ENCODE results near the gene TAS2R60.
"Not testable (repeated sequence)": the region's sequence is repeated elsewhere in the genome, so short reads cannot be mapped to it uniquely, and the experiment has no call there.

Gene TAS2R60

DNA sequence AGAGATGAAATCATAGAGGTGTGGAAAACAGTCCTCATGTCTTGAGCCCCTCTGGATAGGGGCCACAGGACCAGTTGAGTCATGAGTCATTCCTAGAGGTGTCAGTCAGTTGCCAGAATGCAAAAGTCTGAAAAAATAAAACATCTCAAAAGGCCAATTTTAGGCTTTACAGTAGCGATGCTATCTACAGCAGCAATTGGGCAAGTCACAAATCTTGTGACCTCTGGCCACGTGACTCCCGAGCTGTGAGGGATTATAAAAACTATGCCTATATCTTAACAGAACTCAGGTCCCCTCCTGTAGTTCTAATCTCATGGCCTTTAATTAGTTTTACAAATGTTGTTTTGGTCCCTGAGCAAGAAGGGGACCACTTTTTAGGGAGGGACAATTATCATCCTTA, 18.8 kb downstream of the TAS2R60 start:
- TF ChIP-seq, protein P1, sequence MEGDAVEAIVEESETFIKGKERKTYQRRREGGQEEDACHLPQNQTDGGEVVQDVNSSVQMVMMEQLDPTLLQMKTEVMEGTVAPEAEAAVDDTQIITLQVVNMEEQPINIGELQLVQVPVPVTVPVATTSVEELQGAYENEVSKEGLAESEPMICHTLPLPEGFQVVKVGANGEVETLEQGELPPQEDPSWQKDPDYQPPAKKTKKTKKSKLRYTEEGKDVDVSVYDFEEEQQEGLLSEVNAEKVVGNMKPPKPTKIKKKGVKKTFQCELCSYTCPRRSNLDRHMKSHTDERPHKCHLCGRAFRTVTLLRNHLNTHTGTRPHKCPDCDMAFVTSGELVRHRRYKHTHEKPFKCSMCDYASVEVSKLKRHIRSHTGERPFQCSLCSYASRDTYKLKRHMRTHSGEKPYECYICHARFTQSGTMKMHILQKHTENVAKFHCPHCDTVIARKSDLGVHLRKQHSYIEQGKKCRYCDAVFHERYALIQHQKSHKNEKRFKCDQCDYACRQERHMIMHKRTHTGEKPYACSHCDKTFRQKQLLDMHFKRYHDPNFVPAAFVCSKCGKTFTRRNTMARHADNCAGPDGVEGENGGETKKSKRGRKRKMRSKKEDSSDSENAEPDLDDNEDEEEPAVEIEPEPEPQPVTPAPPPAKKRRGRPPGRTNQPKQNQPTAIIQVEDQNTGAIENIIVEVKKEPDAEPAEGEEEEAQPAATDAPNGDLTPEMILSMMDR (IDR thresholded peaks at IDR 0.05; ENCODE audit: borderline replicate concordance, insufficient read depth, low read depth, low read length), result no peak
- H3K4me3 ChIP-seq (ENCODE audit: low read depth, low read length), result no peak overlapping the region

DNA sequence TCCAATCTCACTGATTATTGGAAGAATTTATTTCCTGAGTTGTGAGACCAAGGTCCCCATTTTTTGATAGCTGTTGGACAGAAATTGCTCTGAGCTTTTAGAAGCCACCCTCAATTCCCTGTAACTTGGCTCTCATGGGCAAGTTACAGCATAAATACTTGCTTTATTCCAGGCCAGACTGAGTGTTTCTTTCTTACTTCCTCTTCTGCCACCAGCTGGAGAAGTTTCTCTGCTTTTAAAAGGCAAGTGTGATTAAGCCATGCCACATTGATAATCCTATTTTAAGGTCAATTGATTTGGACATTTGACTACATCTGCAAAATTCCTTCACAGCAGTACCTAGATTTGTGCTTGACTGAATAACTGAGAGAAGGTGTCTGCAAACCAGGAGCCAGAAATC, 20.3 kb downstream of the TAS2R60 start:
- H3K4me3 ChIP-seq (ENCODE audit: low read depth, low read length), result no peak overlapping the region
- TF ChIP-seq, protein P1 (IDR thresholded peaks at IDR 0.05; ENCODE audit: borderline replicate concordance, insufficient read depth, low read depth, low read length), result no peak

DNA sequence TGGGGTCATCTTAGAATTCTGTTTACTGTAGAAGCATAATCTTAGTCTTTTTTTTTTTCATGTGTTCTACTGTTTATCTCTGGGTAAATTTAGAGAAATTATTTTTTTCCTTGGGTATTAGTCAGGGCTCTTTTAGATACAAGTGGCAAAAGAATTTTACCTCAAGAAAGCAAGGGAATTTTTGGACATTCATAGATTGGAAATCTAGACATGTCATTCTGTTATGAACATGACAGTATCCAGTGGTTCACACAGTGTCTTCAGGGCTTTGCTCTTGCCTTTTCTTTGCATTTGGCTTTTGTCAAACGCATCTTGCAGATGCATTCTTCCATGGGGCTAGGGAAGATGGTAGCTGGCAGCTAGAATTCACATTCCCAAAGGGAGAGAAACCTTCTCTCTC, 20.7 kb downstream of the TAS2R60 start:
- H3K4me3 ChIP-seq (ENCODE audit: low read depth, low read length), result no peak overlapping the region
- TF ChIP-seq, protein P1 (IDR thresholded peaks at IDR 0.05; ENCODE audit: borderline replicate concordance, insufficient read depth, low read depth, low read length), result no peak

DNA sequence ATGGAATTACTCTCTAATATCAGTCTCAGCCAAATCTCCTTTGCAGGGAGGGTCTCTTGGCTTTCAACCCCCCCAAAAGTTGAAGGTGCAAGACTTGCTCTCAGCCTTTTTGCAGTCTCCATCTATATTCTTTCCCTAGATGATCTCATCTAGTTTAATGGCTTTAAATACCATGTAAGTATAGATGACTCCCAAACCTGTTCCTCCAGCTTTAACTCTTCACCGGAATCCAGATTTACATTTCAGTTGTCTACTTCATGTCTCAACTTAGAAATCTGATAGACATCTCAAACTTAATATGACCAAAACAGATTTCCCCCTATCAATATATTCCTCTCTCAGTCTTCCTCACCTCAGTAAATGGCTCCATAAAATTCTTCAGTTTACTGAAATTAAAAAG, 24.5 kb downstream of the TAS2R60 start:
- H3K4me3 ChIP-seq (ENCODE audit: low read depth, low read length), result no peak overlapping the region

DNA sequence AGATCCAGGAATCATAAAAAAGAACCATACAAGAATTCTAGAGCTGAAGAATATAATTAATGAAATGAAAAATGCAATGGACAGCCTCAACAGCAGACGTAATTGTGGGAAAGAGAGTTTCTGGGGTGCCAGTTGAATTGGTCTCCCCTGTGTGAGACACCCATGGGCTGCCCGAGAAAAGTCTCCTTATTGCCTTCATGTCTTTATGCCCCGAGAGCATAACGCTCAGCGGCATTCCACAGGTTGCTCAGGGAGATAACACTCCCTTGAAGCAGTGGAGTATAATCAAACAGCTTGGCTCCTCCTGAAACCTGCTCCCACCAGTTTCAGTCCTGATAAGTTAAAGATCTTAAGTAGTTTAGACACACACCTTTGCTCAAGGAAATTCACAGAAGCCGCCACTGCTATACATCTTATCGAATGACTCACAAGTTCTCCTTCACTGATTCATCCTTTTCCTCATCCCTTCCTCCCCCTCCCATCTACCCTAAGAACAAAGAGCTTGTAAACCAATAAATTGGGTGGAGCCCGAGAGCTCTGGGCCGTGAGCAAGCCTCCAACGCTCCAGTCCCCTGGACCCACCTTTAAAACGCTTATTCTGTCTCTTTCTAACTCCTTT, 28.9 kb downstream of the TAS2R60 start:
- H3K4me3 ChIP-seq (ENCODE audit: low read depth, low read length), result not testable (repeated sequence)

More for the DNA sequence above, 24.5 kb downstream of the TAS2R60 start:
- TF ChIP-seq, protein P1 (IDR thresholded peaks at IDR 0.05; ENCODE audit: borderline replicate concordance, insufficient read depth, low read depth, low read length), result no peak

DNA sequence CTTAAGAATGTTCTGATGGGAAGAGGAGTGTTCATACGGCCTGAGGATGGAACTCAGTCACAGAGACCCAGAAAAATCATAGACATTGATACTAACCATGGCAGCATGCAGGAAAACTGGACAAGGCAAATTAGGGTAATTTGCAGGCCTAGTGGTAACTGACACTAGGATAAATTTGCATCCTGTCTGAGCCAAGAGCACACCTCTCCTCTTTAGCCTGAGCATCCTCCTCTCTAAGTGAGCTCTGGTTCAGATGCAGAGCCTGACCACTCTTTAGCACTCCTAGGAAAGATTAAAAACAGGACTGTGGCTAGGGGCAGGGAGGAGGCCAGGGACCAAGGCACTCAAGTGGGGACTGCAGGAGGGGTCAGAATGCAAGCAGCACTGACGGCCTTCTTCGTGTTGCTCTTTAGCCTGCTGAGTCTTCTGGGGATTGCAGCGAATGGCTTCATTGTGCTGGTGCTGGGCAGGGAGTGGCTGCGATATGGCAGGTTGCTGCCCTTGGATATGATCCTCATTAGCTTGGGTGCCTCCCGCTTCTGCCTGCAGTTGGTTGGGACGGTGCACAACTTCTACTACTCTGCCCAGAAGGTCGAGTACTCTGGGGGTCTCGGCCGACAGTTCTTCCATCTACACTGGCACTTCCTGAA, 34.4 kb downstream of the TAS2R60 start, which contains the start of gene TAS2R41:
Gene TAS2R41 (plus strand): TSS at position 373 of the 650 bp plus-strand sequence. CDS start 0 bp downstream, at position 373.
- TF ChIP-seq, protein P1 (IDR thresholded peaks at IDR 0.05; ENCODE audit: borderline replicate concordance, insufficient read depth, low read depth, low read length), result no peak
- H3K4me3 ChIP-seq (ENCODE audit: low read depth, low read length), result no peak within 1 kb of the TSS

DNA sequence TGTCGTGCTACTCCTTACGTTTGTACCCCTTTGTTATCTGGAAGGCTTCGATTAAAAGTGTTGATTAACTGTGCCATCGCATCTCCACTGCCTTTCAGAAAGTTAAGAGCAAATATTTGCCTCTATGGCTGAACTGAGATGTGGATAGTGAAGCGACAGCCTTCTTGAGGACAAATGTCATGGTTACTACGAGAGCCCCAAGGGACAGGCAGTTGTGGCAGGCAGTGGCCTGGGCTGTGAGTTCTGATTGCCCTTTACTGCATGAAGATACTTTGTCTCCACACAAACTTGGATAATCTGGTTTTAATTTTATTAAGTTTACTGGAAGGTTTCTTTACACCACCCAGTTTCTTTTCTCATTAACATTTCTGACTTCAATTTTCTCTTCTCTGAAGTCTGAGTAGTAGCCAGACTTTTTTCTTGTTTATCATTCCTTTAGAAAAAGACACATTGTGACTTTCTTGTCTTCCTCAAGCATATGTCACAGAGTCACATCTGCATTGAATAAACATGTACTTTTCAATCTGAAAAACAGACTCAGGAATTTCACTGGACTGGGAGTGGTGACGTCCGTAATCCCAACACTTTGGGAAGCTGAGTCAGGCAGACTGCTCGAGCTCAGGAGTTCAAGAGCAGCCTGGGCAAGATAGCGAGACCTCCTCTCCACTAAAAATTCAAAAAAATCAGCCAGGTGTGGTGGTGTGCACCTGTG, 36.0 kb downstream of the TAS2R60 start:
- TF ChIP-seq, protein P1 (IDR thresholded peaks at IDR 0.05; ENCODE audit: borderline replicate concordance, insufficient read depth, low read depth, low read length), result no peak
- H3K4me3 ChIP-seq (ENCODE audit: low read depth, low read length), result no peak overlapping the region

All from GM12875 (cell line).